Right lobe of liver (tissue), 4 donors: ENCODE measurements around the gene NYAP2.

Source experiments
- CTCF ChIP-seq, 4 donors: fragments of 200-600 bp in 3 of 4; fragments of 450-650 bp in 1 of 4; IDR thresholded peaks; one replicate each; pipeline versions ENCODE4 v1.5.1 to v1.8.0; 2016 to 2022; ENCODE audit warnings: antibody characterized with exemption in 4 of 4, mild to moderate bottlenecking in 2 of 4
- POLR2A ChIP-seq: fragments of 450-650 bp; IDR thresholded peaks from one replicate; pipeline ENCODE4 v1.6.1; 2017; ENCODE audit warnings: antibody characterized with exemption, mild to moderate bottlenecking
- donor health status: DM: no; HTN: no; CAD: no.
- donor health status: DM: no; HTN: no; CAD: no.
- donor health status: DM: no; HTN: yes; CAD: no.

GRCh38 chr2:225640550-225640949 is 241.0 kb downstream of the NYAP2 start:
- TF ChIP-seq CTCF (IDR thresholded peaks at IDR 0.05) = no peak
- no peak for TF ChIP-seq POLR2A
